H1 (cell line): ENCODE measurements around the gene TCEAL1. TPM values are rescaled to one million over a fixed set of nuclear protein-coding genes. Genes with fewer than 3 reads are reported as not detected.
A peak's percentile ranks its signal among the peaks of the same experiment; 100 is the strongest.

Source experiments
- CHD1 ChIP-seq: IDR thresholded peaks from 2 replicates; pipeline ENCODE4 v1.6.1; 2012; ENCODE audit warnings: low read depth, low read length, improper control_type of control experiment
- CHD7 ChIP-seq: fragments of 300-600 bp; sonication (generic); IDR thresholded peaks from 2 replicates; pipeline ENCODE4 v1.7.1; 2012; ENCODE audit warnings: low read length, moderate library complexity, mild to moderate bottlenecking, inconsistent platforms; ENCODE audit not compliant: insufficient replicate concordance
- EP300 ChIP-seq, 2 experiments: IDR thresholded peaks; 1 replicate in 1 of 2; 2 replicates in 1 of 2; pipeline ENCODE4 v1.6.1; 2011 to 2012; ENCODE audit warnings: low read depth in 2 of 2, low read length in 2 of 2, mild to moderate bottlenecking in 2 of 2, borderline replicate concordance in 1 of 2, inconsistent platforms in 1 of 2, moderate library complexity in 1 of 2
- FOSL1 ChIP-seq: IDR thresholded peaks from 2 replicates; pipeline ENCODE4 v1.6.1; 2011; ENCODE audit warnings: mild to moderate bottlenecking, low read depth, low read length, moderate library complexity; ENCODE audit not compliant: insufficient read depth
- HDAC6 ChIP-seq: IDR thresholded peaks from one replicate; pipeline ENCODE4 v1.7.1; 2012; ENCODE audit warnings: low read depth, mild to moderate bottlenecking, inconsistent platforms, low read length, moderate library complexity
- JUND ChIP-seq: IDR thresholded peaks from 2 replicates; pipeline ENCODE4 v1.6.1; 2011; ENCODE audit warnings: mild to moderate bottlenecking, improper control_type of control experiment, low read length
- MAFK ChIP-seq: IDR thresholded peaks from 2 replicates; pipeline ENCODE4 v1.6.1; 2012; ENCODE audit warnings: low read depth, mild to moderate bottlenecking, improper control_type of control experiment, low read length
- RXRA ChIP-seq: IDR thresholded peaks from 2 replicates; pipeline ENCODE4 v1.6.1; 2011; ENCODE audit warnings: low read depth, mild to moderate bottlenecking, low read length, moderate library complexity; ENCODE audit not compliant: insufficient read depth
- TAF7 ChIP-seq: optimal IDR thresholded peaks from 2 replicates; pipeline ENCODE3; 2011; ENCODE audit warnings: low read depth, mild to moderate bottlenecking, inconsistent platforms, low read length, moderate library complexity, borderline replicate concordance
- TBP ChIP-seq: IDR thresholded peaks from 2 replicates; pipeline ENCODE4 v1.6.1; 2011; ENCODE audit warnings: low read depth, low read length, improper control_type of control experiment
- polyA plus RNA-seq, 7 experiments: library from polyadenylated mRNA; depleted of rRNA in 3 of 7; stranded (reverse) in 5 of 7; unstranded in 2 of 7; fragments of >200 nt in 5 of 7; fragments of 200-250 nt in 2 of 7; gene quantifications; 1 replicate in 5 of 7; 2 replicates in 1 of 7; 4 replicates in 1 of 7; pipeline versions ENCODE4 v1.2.1 to v1.2.3, GENCODE V29; 2011 to 2013; ENCODE audit warnings: missing spikeins in 2 of 7, mixed read lengths in 2 of 7
- total RNA-seq: library from RNA; stranded (reverse); fragmentation: NEBNext Ultra II Directional; extraction: Animal tissue kit (Norgen Biotek cat#: 25700); gene quantifications from 2 replicates; pipeline ENCODE4 v1.2.1, GENCODE V29; 2021

Gene TCEAL1
- total and polyA plus RNA-seq, 2 of the 8 experiments (the other 6 are each of a cell fraction or from before 2014, with no cell fraction given) = 3.9 to 4.1 TPM

GRCh38 chrX:103629318-103630170, 769 bp downstream of the TCEAL1 start (continued):
- TF ChIP-seq CHD7 (no peak), CHD1 (no peak), TAF7 (peak; percentile 40), TBP (no peak), RXRA (no peak), JUND (no peak), FOSL1 (no peak), HDAC6 (no peak), MAFK (no peak), EP300 (IDR thresholded peaks at IDR 0.05; ENCODE audit: borderline replicate concordance in 1 of 2, low read depth in 2 of 2, low read length in 2 of 2) (no peak)
